Heart right ventricle (tissue), 16 donors: Measurements from ENCODE around the gene LRRC46. TPM values are rescaled to one million over a fixed set of nuclear protein-coding genes. Genes with fewer than 3 reads are reported as not detected.
A peak's percentile ranks its signal among the peaks of the same experiment; 100 is the strongest.

Experiments used
- ATAC-seq, 8 donors: fragments of 200-7000 bp; cut with Tn5 transposase; one replicate each; pipeline ENCODE4 v1.9.1; 2020; ENCODE audit warnings: mild to moderate bottlenecking in 8 of 8, moderate library complexity in 8 of 8, moderate number of reproducible peaks in 1 of 8
- DNase-seq, 2 donors: peaks; one replicate each; pipeline ENCODE4 v3.0.0-alpha.2; 2020
- H3K27ac ChIP-seq, 10 donors: fragments of 200-600 bp; sonication (generic) in 2 of 10; one replicate each; pipeline versions ENCODE4 v1.5.0 to v1.8.0; 2020 to 2022; ENCODE audit warnings: mild to moderate bottlenecking in 3 of 10
- H3K27me3 ChIP-seq, 7 donors: fragments of 200-600 bp; one replicate each; pipeline ENCODE4 v1.8.0; 2021 to 2022; ENCODE audit warnings: mild to moderate bottlenecking in 2 of 7
- H3K36me3 ChIP-seq, 9 donors: fragments of 200-600 bp; sonication (generic) in 1 of 9; one replicate each; pipeline versions ENCODE4 v1.5.0 to v1.8.0; 2020 to 2022; ENCODE audit warnings: mild to moderate bottlenecking in 2 of 9
- H3K4me1 ChIP-seq, 9 donors: fragments of 200-600 bp; sonication (generic) in 1 of 9; one replicate each; pipeline versions ENCODE4 v1.5.0 to v1.8.0; 2020 to 2022; ENCODE audit warnings: mild to moderate bottlenecking in 4 of 9
- H3K4me3 ChIP-seq, 10 donors: fragments of 200-600 bp; sonication (generic) in 2 of 10; one replicate each; pipeline versions ENCODE4 v1.5.0 to v1.8.0; 2020 to 2022; ENCODE audit warnings: mild to moderate bottlenecking in 7 of 10, moderate library complexity in 2 of 10
- H3K9me3 ChIP-seq, 11 donors: fragments of 200-600 bp in 10 of 11; sonication (generic) in 2 of 11; one replicate each; pipeline versions ENCODE4 v1.5.0 to v1.8.0; 2013 to 2022; ENCODE audit warnings: mild to moderate bottlenecking in 2 of 11, control low read depth in 1 of 11, moderate library complexity in 1 of 11
- WGBS, 2 donors: extraction: QIAGEN DNeasy Blood & Tissue Kit; methylation state at CpG; one replicate each; pipeline ENCODE4 v1.1.7; 2013; ENCODE audit warnings: inconsistent platforms in 1 of 2; 5-methylcytosine and 5-hydroxymethylcytosine counted together
- intact Hi-C, 10 donors: fragments of 100-400 bp; cut with DNase I; formaldehyde crosslinking; loops; one replicate each; pipeline versions ENCODE4 v1.11.1 to v1.14.2; 2022
- polyA plus RNA-seq, 2 donors: library from polyadenylated mRNA; stranded (reverse); fragments of 200-250 nt; gene quantifications; one replicate each; pipeline ENCODE4 v1.2.3, GENCODE V29; 2013
- total RNA-seq, 10 donors: library from RNA; stranded (reverse); fragmentation: NEBNext Ultra II Directional in 3 of 10; extraction: Animal tissue kit (Norgen Biotek cat#: 25700) in 3 of 10; gene quantifications; one replicate each; pipeline versions ENCODE4 v1.2.1 to v1.2.4, GENCODE V29; 2021 to 2023
- TF ChIP-seq, protein P1 (sequence below), 9 donors: fragments of 200-600 bp; sonication (generic) in 2 of 9; IDR thresholded peaks; one replicate each; pipeline versions ENCODE4 v1.5.0 to v1.8.0; 2021 to 2022; ENCODE audit warnings: antibody characterized with exemption in 9 of 9, mild to moderate bottlenecking in 5 of 9, moderate library complexity in 1 of 9
- donor health status: Arrhythmogenic right ventricular cardiomyopathy.
- donor health status: ischemic (EF 13 %, LVEDD 7.1; RV severe dilation, severe dysfunction).
- donor health status: healthy with polysubstance abuse.
- donor health status: DM: no; HTN: yes; CAD: no.
- donor health status: DM: no; HTN: no; CAD: no.
- donor health status: ischemic (EF 25% LVEDD 6.9; RV normal size, moderate dysfunction).
- donor health status: ischemic (EF 25% LVEDD 5.7; RV mildly dilated, moderate dysfunction).
- donor health status: healthy.
- donor health status: DM: yes; HTN: yes; CAD: no.
- donor health status: Ischemic cardiomyopathy.
- donor health status: ischemic (EF 35%, LVEDD 5.7; RV mildly dilated, moderate dysfunction).
- donor health status: nonischemic (EF 11% LVEDD 7.7; RV severe dilation, severe dysfunction).
- donor health status: DM: yes; HTN: yes; CAD: no.
- donor health status: PGD.
- donor health status: ischemic (EF 29% LVEDD 5.4; RV normal size, mild dysfunction).
- donor health status: nonischemic (EF 23%, LVEDD 6.1; RV moderate dilation, normal function).

LRRC46 gene
- total and polyA plus RNA-seq, 12 donors: 0.14 to 0.95 (median 0.34) TPM; not detected in 3

DNA sequence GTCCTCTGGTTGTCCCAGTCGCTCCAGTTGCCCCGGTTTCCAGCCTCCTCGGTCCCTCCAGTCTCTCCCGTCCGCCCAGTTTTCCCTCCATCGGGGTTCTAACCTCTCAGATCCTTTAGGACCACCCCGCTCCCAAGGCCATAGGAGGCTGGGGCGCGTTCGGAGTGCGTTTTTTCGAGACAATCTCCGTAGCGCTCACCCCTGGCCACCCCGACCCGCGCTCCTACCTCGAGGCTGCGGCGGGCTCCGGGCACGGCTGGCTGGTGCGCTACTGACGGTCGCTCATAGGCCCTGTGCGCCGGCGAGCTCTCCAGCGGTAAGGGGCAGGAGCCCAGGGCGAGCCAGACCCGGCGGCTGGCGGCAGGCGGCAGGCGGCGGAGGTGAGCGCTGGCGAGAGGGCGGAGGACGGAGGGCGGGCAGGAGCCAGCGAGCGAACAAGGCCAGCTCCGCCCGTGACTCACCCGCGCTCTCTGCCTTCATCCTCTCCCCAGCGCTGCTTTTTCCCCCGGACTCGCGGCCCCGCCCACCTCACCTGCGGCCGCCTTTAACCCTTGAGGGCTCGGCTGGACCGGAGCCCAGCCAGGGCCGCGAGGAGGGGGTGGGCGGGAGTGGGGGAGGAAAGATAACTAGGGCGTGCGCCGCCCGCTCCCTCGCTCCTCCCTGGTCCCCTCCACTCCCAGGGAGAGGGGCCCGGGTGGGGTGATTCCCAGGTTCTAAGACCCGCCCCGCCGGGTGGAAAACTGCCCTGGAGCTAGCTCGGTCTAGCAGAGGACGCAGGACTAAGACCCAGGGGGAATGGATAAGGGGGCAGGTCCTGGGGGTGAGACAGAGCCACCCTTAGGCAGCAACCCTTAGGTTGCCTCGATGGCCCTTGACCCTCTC lies 19.5 kb downstream of the LRRC46 start, which contains the start of gene SP6:
Gene SP6, minus strand, starts transcription at position 472 of the 882 bp plus-strand sequence. CDS start 2,734 bp downstream, outside the sequence.
- Histone ChIP-seq H3K9me3 (no peaks in the 10 kb centered on the region), H3K36me3 (no peaks in the 10 kb centered on the region), H3K27me3 (peaks cover 27 to 100% (median 91%) of the 10 kb centered on the region in 7 donors), H3K27ac (peak within 1 kb of the TSS in 1 of 10 donors; percentile 68), H3K4me3 (peak within 1 kb of the TSS; percentile 6 to 54 (median 45)), H3K4me1 (peaks cover 5 to 45% (median 13%) of the 10 kb centered on the region in 9 donors)
- peak; percentile 69 to 87 (median 80) for ATAC-seq
- intact Hi-C loops: loop anchor here in 1 of 10 donors (5.0 kb wide), 1 partner anchor 281 kb away; no protein-coding TSS in a partner anchor
- WGBS, 2 donors: 5 to 6% methylated on average over 61 to 71 of the region's 71 CpGs
- DNase-seq: peak; percentile 36 to 55
- TF ChIP-seq, protein P1, sequence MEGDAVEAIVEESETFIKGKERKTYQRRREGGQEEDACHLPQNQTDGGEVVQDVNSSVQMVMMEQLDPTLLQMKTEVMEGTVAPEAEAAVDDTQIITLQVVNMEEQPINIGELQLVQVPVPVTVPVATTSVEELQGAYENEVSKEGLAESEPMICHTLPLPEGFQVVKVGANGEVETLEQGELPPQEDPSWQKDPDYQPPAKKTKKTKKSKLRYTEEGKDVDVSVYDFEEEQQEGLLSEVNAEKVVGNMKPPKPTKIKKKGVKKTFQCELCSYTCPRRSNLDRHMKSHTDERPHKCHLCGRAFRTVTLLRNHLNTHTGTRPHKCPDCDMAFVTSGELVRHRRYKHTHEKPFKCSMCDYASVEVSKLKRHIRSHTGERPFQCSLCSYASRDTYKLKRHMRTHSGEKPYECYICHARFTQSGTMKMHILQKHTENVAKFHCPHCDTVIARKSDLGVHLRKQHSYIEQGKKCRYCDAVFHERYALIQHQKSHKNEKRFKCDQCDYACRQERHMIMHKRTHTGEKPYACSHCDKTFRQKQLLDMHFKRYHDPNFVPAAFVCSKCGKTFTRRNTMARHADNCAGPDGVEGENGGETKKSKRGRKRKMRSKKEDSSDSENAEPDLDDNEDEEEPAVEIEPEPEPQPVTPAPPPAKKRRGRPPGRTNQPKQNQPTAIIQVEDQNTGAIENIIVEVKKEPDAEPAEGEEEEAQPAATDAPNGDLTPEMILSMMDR (IDR thresholded peaks at IDR 0.05): peak in 5 of 9 donors; percentile 13 to 52 (median 44)

DNA sequence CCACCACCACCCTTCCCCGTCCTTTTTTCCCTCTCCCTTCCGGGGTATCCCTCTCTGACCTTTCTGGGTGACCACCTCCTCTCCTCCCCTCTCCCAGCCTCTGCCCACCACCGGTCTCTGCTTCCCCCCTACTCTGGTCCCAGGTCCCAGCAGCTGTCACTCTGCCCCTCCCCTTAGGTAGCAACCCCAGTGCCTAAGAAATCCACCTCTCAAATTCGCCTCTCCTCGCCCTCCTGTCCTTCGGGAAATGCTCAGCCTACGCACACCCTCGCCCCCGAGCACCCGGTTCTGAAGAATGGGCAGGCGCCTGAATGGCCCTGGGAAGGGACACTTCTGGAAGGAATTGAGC lies 20.3 kb downstream of the LRRC46 start:
- no peak for DNase-seq
- WGBS, 2 donors: 38 to 39% methylated on average over 11 of the region's 11 CpGs
- H3K27me3 ChIP-seq: peaks cover 24 to 98% (median 92%) of the 10 kb centered on the region in 7 donors
- peaks cover 5 to 47% (median 13%) of the 10 kb centered on the region in 9 donors for H3K4me1 ChIP-seq
- no peak overlapping the region for H3K4me3 ChIP-seq
- TF ChIP-seq, protein P1 (IDR thresholded peaks at IDR 0.05): no peak
- H3K36me3 ChIP-seq: no peaks in the 10 kb centered on the region
- intact Hi-C loops: loop anchor here in 1 of 10 donors (5.0 kb wide), 1 partner anchor 281 kb away; no protein-coding TSS in a partner anchor
- no peak for ATAC-seq
- H3K27ac ChIP-seq: no peak overlapping the region
- H3K9me3 ChIP-seq: no peaks in the 10 kb centered on the region

DNA sequence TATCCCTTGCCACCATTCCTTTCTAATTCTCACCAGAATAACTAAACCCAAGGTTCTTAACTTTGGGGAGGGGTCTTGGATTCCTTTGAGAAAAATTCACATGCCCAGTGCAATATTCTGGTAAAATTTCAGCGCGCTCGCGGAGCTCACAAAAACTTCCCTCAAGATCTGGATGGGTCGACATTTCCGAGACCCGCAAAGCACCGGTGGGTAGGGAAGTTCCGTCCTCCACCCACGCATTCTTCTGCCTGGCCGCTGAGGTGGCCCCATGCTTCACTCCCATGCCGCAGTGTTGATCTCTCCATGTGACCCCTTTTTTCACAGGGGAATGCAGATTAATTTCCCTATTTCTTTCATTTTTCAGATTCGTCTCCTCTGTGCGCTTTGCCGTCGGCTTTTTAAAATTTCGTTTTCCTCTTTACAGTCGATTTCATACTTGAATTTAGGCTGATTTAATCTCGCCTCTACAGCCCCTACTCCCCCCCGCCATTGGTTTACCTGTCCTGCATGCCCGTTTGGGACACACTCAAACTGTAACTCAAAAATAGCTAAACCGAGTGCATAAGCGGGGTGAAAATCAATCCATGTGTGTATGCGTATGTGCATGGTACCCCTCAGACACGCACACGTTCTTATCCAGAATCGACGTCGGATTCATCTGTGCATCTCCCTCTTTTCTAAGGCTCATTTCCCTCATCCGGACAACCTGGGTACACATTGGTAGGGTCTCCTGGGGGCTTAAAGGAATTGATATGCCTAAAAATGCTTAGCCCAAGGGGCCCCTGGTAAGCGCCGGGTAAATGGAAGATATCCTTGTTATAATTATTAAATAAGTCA lies 20.9 kb downstream of the LRRC46 start:
- peaks cover 5 to 41% (median 13%) of the 10 kb centered on the region in 9 donors for H3K4me1 ChIP-seq
- H3K27me3 ChIP-seq: peaks cover 20 to 95% (median 92%) of the 10 kb centered on the region in 7 donors
- TF ChIP-seq, protein P1 (IDR thresholded peaks at IDR 0.05): no peak
- ATAC-seq (no peak), DNase-seq (no peak)
- intact Hi-C loops: loop anchor here in 1 of 10 donors (5.0 kb wide), 1 partner anchor 280 kb away; no protein-coding TSS in a partner anchor
- H3K27ac ChIP-seq: no peak overlapping the region
- H3K9me3 ChIP-seq: no peaks in the 10 kb centered on the region
- WGBS, 2 donors: 32 to 47% methylated on average over 32 of the region's 32 CpGs
- no peak overlapping the region for H3K4me3 ChIP-seq
- no peaks in the 10 kb centered on the region for H3K36me3 ChIP-seq

DNA sequence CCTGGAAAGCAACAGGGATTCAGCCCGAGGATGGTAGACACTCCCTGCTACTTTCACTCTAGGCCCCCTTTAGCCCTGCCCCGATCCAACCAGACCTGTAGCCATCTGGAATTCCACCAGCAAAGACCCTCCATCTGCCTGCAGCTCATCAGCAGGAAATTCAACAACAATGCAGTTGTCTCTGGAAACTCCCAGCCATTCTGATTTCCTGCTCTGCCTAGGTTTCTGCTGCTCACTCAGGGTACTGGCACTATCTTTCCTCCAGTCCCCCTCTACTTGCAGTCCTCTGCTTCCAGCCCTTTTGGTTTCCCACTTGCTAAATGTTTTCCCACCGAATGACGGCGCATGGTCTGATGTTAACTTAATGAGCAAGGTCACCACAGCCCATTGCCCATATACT lies 22.1 kb downstream of the LRRC46 start:
- TF ChIP-seq, protein P1 (IDR thresholded peaks at IDR 0.05): no peak
- DNase-seq: no peak
- intact Hi-C loops: loop anchor here in 1 of 10 donors (5.0 kb wide), 1 partner anchor 279 kb away; no protein-coding TSS in a partner anchor
- Histone ChIP-seq H3K9me3 (no peaks in the 10 kb centered on the region), H3K4me3 (no peak overlapping the region), H3K27me3 (peaks cover 11 to 90% (median 81%) of the 10 kb centered on the region in 7 donors), H3K27ac (no peak overlapping the region), H3K4me1 (peaks cover 5 to 38% (median 13%) of the 10 kb centered on the region in 9 donors), H3K36me3 (no peaks in the 10 kb centered on the region)
- 39 to 40% methylated on average over 5 of the region's 5 CpGs for WGBS, 2 donors
- ATAC-seq: no peak
